PC-3 (cell line): ENCODE results near the gene SLMAP.

Source experiments
- CTCF ChIP-seq: fragments of 300-600 bp; sonication (generic); conservative IDR thresholded peaks from 2 replicates; pipeline ENCODE4 v1.5.1; 2017; ENCODE audit warnings: antibody characterized with exemption, low read depth, mild to moderate bottlenecking, low read length
- EZH2 ChIP-seq: fragments of 300-600 bp; sonication (generic); IDR thresholded peaks from one replicate; pipeline ENCODE4 v1.6.1; 2017; ENCODE audit warnings: antibody characterized with exemption, mild to moderate bottlenecking, low read length; ENCODE audit not compliant: unreplicated experiment
- EZH2phosphoT487 ChIP-seq: fragments of 300-600 bp; sonication (generic); IDR thresholded peaks from 2 replicates; pipeline ENCODE4 v1.6.1; 2018; ENCODE audit warnings: mild to moderate bottlenecking, antibody characterized with exemption, low read length, borderline replicate concordance

GRCh38 chr3:57827757-57828156 lies 71.6 kb downstream of the SLMAP start:
- TF ChIP-seq CTCF (no peak), EZH2phosphoT487 (no peak), EZH2 (no peak)
